ENCODE measurements around the gene IFI27L2. TPM values are rescaled to one million over a fixed set of nuclear protein-coding genes. Genes with fewer than 3 reads are reported as not detected.
"Not testable (repeated sequence)": the region's sequence is repeated elsewhere in the genome, so short reads cannot be mapped to it uniquely, and the experiment has no call there.

IFI27L2 gene
- total and polyA plus RNA-seq, 2 experiments from 2014 or later: 91.5 to 95.1 TPM

- no peak for TF ChIP-seq EZH2phosphoT487 (IDR thresholded peaks at IDR 0.05; ENCODE audit: low read depth, severe bottlenecking, unreplicated experiment)
- no peak for TF ChIP-seq CTCF (IDR thresholded peaks at IDR 0.05; ENCODE audit: poor library complexity)
- no peak for TF ChIP-seq EZH2 (IDR thresholded peaks at IDR 0.05; ENCODE audit: borderline replicate concordance)
- Histone ChIP-seq H3K79me2 (no peaks in the 10 kb centered on the region), H3K9me2 (replicated peaks; ENCODE audit: insufficient read depth) (no peaks in the 10 kb centered on the region), H3K4me3 (no peak overlapping the region), H3K27me3 (no peaks in the 10 kb centered on the region), H3K9me3 (ENCODE audit: low read depth) (no peaks in the 10 kb centered on the region), H2AFZ (no peak overlapping the region), H3K4me2 (no peak overlapping the region), H3K4me1 (ENCODE audit: insufficient read depth) (peaks cover 3% of the 10 kb centered on the region), H3K27ac (no peak overlapping the region), H4K20me1 (ENCODE audit: insufficient read depth, poor library complexity, severe bottlenecking) (no peaks in the 10 kb centered on the region), H3K36me3 (replicated peaks; ENCODE audit: insufficient read depth, low read depth) (no peaks in the 10 kb centered on the region)
- no peak for DNase-seq (ENCODE audit: low spot score)
Observed at GRCh38 chr14:94157197-94157596, 27.8 kb upstream of the IFI27L2 start.

- H2AFZ ChIP-seq; H3K79me2 ChIP-seq; H3K27ac ChIP-seq; H4K20me1 ChIP-seq (ENCODE audit: insufficient read depth, poor library complexity, severe bottlenecking); H3K4me2 ChIP-seq; H3K4me1 ChIP-seq (ENCODE audit: insufficient read depth); DNase-seq (ENCODE audit: low spot score); H3K9me2 ChIP-seq (replicated peaks; ENCODE audit: insufficient read depth); H3K36me3 ChIP-seq (replicated peaks; ENCODE audit: insufficient read depth, low read depth); H3K27me3 ChIP-seq; H3K4me3 ChIP-seq; H3K9me3 ChIP-seq (ENCODE audit: low read depth): not testable (repeated sequence)
- WGBS (ENCODE audit: low lambda C conversion rate, missing lambda C conversion rate): 65% methylated on average over 1 of the region's 1 CpG
Observed at GRCh38 chr14:94156143-94156542, 26.7 kb upstream of the IFI27L2 start.

- Histone ChIP-seq H3K27ac (no peak overlapping the region), H2AFZ (no peak overlapping the region), H3K79me2 (no peaks in the 10 kb centered on the region), H4K20me1 (ENCODE audit: insufficient read depth, poor library complexity, severe bottlenecking) (no peaks in the 10 kb centered on the region), H3K27me3 (no peaks in the 10 kb centered on the region), H3K9me2 (replicated peaks; ENCODE audit: insufficient read depth) (no peaks in the 10 kb centered on the region), H3K4me2 (no peak overlapping the region), H3K4me3 (no peak overlapping the region), H3K9me3 (ENCODE audit: low read depth) (no peaks in the 10 kb centered on the region), H3K36me3 (replicated peaks; ENCODE audit: insufficient read depth, low read depth) (no peaks in the 10 kb centered on the region), H3K4me1 (ENCODE audit: insufficient read depth) (no peaks in the 10 kb centered on the region)
- WGBS (ENCODE audit: low lambda C conversion rate, missing lambda C conversion rate): 89% methylated on average over 6 of the region's 6 CpGs
- DNase-seq (ENCODE audit: low spot score): no peak
- TF ChIP-seq EZH2phosphoT487 (IDR thresholded peaks at IDR 0.05; ENCODE audit: low read depth, severe bottlenecking, unreplicated experiment) (no peak), CTCF (IDR thresholded peaks at IDR 0.05; ENCODE audit: poor library complexity) (no peak), EZH2 (IDR thresholded peaks at IDR 0.05; ENCODE audit: borderline replicate concordance) (no peak)
Observed at GRCh38 chr14:94153750-94154342, 24.4 kb upstream of the IFI27L2 start.

GRCh38 chr14:94152676-94153075 is 23.3 kb upstream of the IFI27L2 start:
- Histone ChIP-seq H3K27me3 (no peaks in the 10 kb centered on the region), H3K9me3 (ENCODE audit: low read depth) (no peaks in the 10 kb centered on the region), H3K4me1 (ENCODE audit: insufficient read depth) (no peaks in the 10 kb centered on the region), H3K36me3 (replicated peaks; ENCODE audit: insufficient read depth, low read depth) (no peaks in the 10 kb centered on the region), H4K20me1 (ENCODE audit: insufficient read depth, poor library complexity, severe bottlenecking) (no peaks in the 10 kb centered on the region), H3K9me2 (replicated peaks; ENCODE audit: insufficient read depth) (no peaks in the 10 kb centered on the region), H3K4me2 (no peak overlapping the region), H2AFZ (no peak overlapping the region), H3K4me3 (no peak overlapping the region), H3K27ac (no peak overlapping the region), H3K79me2 (no peaks in the 10 kb centered on the region)
- no peak for DNase-seq (ENCODE audit: low spot score)
- no peak for TF ChIP-seq CTCF (IDR thresholded peaks at IDR 0.05; ENCODE audit: poor library complexity)
- TF ChIP-seq EZH2phosphoT487 (IDR thresholded peaks at IDR 0.05; ENCODE audit: low read depth, severe bottlenecking, unreplicated experiment): no peak
- no peak for TF ChIP-seq EZH2 (IDR thresholded peaks at IDR 0.05; ENCODE audit: borderline replicate concordance)
- 68% methylated on average over 1 of the region's 1 CpG for WGBS (ENCODE audit: low lambda C conversion rate, missing lambda C conversion rate)
